ENCODE measurements around the gene PTGDS. TPM values are rescaled to one million over a fixed set of nuclear protein-coding genes. Genes with fewer than 3 reads are reported as not detected.

Gene PTGDS
- total and polyA plus RNA-seq, 4 donors = 304 to 6,990 (median 1,953) TPM

GRCh38 chr9:136956604-136957003 lies 20.7 kb upstream of the PTGDS start:
- H3K9me3 ChIP-seq (ENCODE audit: control insufficient read depth, insufficient read depth, low read length) = no peaks in the 10 kb centered on the region
- 93% methylated on average over 3 of the region's 4 CpGs for WGBS (ENCODE audit: insufficient coverage)
- H3K27me3 ChIP-seq (ENCODE audit: control insufficient read depth, insufficient read depth, low read length) = no peaks in the 10 kb centered on the region
- H3K27ac ChIP-seq (ENCODE audit: low read depth, low read length) = no peak overlapping the region
- H3K36me3 ChIP-seq (ENCODE audit: control insufficient read depth, insufficient read depth, low read length) = no peaks in the 10 kb centered on the region
- H3K4me3 ChIP-seq (ENCODE audit: low read depth, low read length) = no peak overlapping the region
- H3K4me1 ChIP-seq (ENCODE audit: control insufficient read depth, insufficient read depth, low read length) = peaks cover 32% of the 10 kb centered on the region
- no peak for DNase-seq (ENCODE audit: low read depth in 4 of 6, low spot score in 6 of 6)

DNA sequence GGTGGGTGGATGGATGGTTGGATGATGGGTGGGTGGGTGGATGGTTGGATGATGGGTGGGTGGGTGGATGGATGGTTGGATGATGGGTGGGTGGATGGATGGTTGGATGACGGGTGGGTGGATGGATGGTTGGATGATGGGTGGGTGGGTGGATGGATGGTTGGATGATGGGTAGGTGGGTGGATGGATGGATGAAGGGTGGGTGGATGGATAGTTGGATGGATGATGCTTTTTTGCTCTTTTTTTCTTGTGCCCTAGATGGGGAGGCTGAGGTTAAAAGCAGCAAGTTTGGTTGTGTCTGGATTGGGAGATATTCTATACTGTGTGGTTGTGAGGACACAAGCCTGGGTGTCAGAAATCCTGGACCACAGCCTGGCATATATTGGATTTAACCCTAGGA lies 19.8 kb upstream of the PTGDS start:
- Histone ChIP-seq H3K27ac (ENCODE audit: low read depth, low read length) (no peak overlapping the region), H3K36me3 (ENCODE audit: control insufficient read depth, insufficient read depth, low read length) (no peaks in the 10 kb centered on the region), H3K4me3 (ENCODE audit: low read depth, low read length) (no peak overlapping the region), H3K4me1 (ENCODE audit: control insufficient read depth, insufficient read depth, low read length) (peaks cover 24% of the 10 kb centered on the region), H3K27me3 (ENCODE audit: control insufficient read depth, insufficient read depth, low read length) (no peaks in the 10 kb centered on the region), H3K9me3 (ENCODE audit: control insufficient read depth, insufficient read depth, low read length) (no peaks in the 10 kb centered on the region)
- DNase-seq (ENCODE audit: low read depth in 4 of 6, low spot score in 6 of 6) = no peak
- WGBS (ENCODE audit: insufficient coverage) = 92% methylated on average over 1 of the region's 1 CpG

GRCh38 chr9:136957901-136958300 lies 19.4 kb upstream of the PTGDS start:
- 91% methylated on average over 4 of the region's 6 CpGs for WGBS (ENCODE audit: insufficient coverage)
- H3K4me3 ChIP-seq (ENCODE audit: low read depth, low read length) = no peak overlapping the region

DNA sequence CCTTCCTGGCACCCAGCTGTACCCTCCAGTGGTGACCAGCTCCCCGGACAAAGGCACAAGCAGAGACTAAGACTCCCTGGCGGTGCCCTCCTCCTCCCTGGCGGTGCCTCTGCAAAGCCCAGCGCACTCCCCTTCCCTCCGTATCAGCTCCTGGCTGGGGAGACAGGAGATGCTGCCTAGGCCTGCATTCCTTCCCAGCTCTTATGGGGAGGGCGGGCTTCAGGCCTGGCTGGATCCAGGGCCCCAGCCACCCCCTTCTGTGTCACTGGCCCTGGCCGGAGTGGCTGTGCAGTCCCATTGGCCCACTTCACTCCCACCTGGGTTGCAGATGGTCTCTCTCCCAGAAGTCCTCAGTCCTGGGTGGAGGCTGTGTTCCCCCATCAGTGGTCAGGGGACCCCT lies 18.8 kb upstream of the PTGDS start:
- Histone ChIP-seq H3K4me3 (ENCODE audit: low read depth, low read length) (no peak overlapping the region), H3K27ac (ENCODE audit: low read depth, low read length) (peak overlapping the region; percentile 61), H3K36me3 (ENCODE audit: control insufficient read depth, insufficient read depth, low read length) (no peaks in the 10 kb centered on the region), H3K27me3 (ENCODE audit: control insufficient read depth, insufficient read depth, low read length) (no peaks in the 10 kb centered on the region), H3K9me3 (ENCODE audit: control insufficient read depth, insufficient read depth, low read length) (no peaks in the 10 kb centered on the region), H3K4me1 (ENCODE audit: control insufficient read depth, insufficient read depth, low read length) (peaks cover 19% of the 10 kb centered on the region)
- WGBS (ENCODE audit: insufficient coverage) = 85% methylated on average over 7 of the region's 7 CpGs
- DNase-seq (ENCODE audit: low read depth in 4 of 6, low spot score in 6 of 6) = no peak

More at GRCh38 chr9:136957901-136958300, 19.4 kb upstream of the PTGDS start:
- no peaks in the 10 kb centered on the region for H3K9me3 ChIP-seq (ENCODE audit: control insufficient read depth, insufficient read depth, low read length)
- H3K36me3 ChIP-seq (ENCODE audit: control insufficient read depth, insufficient read depth, low read length) = no peaks in the 10 kb centered on the region
- H3K27me3 ChIP-seq (ENCODE audit: control insufficient read depth, insufficient read depth, low read length) = no peaks in the 10 kb centered on the region
- no peak for DNase-seq (ENCODE audit: low read depth in 4 of 6, low spot score in 6 of 6)
- H3K27ac ChIP-seq (ENCODE audit: low read depth, low read length) = no peak overlapping the region
- H3K4me1 ChIP-seq (ENCODE audit: control insufficient read depth, insufficient read depth, low read length) = peaks cover 20% of the 10 kb centered on the region

DNA sequence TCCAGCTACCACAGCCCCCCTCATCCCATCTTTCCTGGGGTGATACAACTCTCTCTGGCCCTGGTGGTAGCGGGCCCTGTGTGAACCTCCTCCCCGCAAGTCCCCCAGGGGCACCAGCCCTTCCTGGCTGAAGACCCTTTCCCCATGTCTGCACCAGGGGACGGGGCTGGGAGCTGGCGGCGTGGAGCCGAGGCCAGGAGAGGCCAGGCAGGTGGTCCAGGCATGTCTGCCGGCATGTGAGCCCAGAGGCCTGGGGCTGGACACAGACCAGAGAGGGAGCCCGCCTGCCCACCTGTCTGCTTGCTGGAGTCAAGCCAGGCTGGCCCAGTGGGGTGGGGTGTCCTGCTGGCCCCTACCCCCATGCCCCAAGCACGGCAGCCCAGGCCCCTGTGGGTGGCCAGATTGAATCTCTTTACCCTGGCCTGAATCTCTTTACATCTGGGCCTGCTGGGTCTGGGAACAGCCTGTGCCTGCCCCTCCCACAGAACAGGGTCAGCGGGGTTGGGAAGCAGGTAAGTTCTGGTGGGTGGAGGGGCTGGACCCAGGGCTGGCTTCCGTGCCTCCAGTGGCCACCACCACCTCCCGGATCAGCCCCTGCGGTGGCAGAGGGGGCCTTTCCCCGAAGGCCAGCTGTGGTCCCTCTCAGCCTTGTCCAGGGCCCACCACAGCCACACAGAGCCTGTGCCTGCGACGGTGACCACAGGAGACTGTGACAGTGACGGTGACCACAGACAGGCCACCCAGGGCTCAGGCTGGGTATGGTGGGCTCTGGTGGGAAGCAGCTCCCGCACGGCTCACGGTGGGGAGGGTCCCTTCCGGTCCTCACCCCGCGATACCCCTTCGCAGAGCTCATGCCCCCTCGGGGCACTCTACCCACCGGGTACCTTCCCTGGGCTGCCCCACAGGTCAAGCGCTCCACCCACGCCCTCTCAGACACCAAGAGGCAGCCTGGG lies 18.1 kb upstream of the PTGDS start:
- no peaks in the 10 kb centered on the region for H3K9me3 ChIP-seq (ENCODE audit: control insufficient read depth, insufficient read depth, low read length)
- H3K27ac ChIP-seq (ENCODE audit: low read depth, low read length) = peak overlapping the region; percentile 61
- peaks cover 21% of the 10 kb centered on the region for H3K4me1 ChIP-seq (ENCODE audit: control insufficient read depth, insufficient read depth, low read length)
- H3K27me3 ChIP-seq (ENCODE audit: control insufficient read depth, insufficient read depth, low read length) = no peaks in the 10 kb centered on the region
- no peak overlapping the region for H3K4me3 ChIP-seq (ENCODE audit: low read depth, low read length)
- H3K36me3 ChIP-seq (ENCODE audit: control insufficient read depth, insufficient read depth, low read length) = no peaks in the 10 kb centered on the region
- WGBS (ENCODE audit: insufficient coverage) = 76% methylated on average over 26 of the region's 28 CpGs
- DNase-seq (ENCODE audit: low read depth in 4 of 6, low spot score in 6 of 6) = no peak

DNA sequence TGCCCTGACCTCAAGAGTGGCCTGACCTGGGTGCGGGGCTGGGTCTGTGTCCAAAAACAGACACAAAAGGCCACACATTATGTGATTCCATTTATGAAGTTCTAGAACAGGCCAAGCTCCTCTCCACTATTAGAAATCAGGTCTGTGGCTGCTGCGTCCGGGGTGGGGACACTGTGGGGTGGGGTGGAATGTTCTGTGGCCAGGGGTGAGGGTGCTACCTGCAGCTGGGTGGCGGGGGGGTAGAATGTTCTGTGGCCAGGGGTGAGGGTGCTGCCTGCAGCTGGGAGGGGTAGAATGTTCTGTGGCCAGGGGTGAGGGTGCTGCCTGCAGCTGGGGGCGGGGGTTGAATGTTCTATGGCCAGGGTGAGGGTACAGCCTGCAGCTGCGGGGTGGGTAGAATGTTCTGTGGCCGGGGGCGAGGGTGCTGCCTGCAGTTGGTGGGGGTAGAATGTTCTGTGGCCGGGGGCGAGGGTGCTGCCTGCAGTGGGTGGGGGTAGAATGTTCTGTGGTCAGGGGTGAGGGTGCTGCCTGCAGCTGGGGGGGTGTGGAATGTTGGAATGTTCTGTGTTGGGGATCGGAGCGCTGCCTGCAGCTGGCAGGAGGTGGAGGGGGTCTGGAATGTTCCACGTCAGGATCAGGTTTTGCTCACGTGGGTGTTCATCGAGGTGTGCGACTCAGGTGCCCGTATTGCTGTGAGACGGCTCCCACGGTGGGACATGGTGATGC lies 16.9 kb upstream of the PTGDS start:
- 87% methylated on average over 15 of the region's 19 CpGs for WGBS (ENCODE audit: insufficient coverage)
- Histone ChIP-seq H3K4me3 (ENCODE audit: low read depth, low read length) (no peak overlapping the region), H3K36me3 (ENCODE audit: control insufficient read depth, insufficient read depth, low read length) (no peaks in the 10 kb centered on the region), H3K27ac (ENCODE audit: low read depth, low read length) (peak overlapping the region; percentile 61), H3K27me3 (ENCODE audit: control insufficient read depth, insufficient read depth, low read length) (no peaks in the 10 kb centered on the region), H3K9me3 (ENCODE audit: control insufficient read depth, insufficient read depth, low read length) (no peaks in the 10 kb centered on the region), H3K4me1 (ENCODE audit: control insufficient read depth, insufficient read depth, low read length) (peaks cover 24% of the 10 kb centered on the region)
- no peak for DNase-seq (ENCODE audit: low read depth in 4 of 6, low spot score in 6 of 6)

DNA sequence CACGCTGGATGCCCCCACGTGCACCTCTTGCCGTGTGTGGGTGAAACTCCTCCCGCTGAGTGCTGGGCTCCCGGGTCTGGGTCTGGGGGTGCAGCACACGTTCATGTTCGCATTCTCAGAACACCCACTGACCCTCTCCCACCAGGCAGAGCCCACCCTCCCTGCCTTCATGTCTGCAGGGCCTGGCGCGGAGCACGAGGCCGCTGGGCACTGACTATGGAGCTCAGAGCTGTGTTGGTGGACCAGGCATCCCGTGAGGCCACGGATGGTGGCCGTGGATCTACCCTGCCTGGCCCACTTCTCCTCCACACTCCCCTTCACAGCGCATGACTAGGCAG lies 16.4 kb upstream of the PTGDS start:
- no peak for DNase-seq (ENCODE audit: low read depth in 4 of 6, low spot score in 6 of 6)
- H3K4me3 ChIP-seq (ENCODE audit: low read depth, low read length) = no peak overlapping the region
- no peaks in the 10 kb centered on the region for H3K27me3 ChIP-seq (ENCODE audit: control insufficient read depth, insufficient read depth, low read length)
- peak overlapping the region; percentile 15 for H3K27ac ChIP-seq (ENCODE audit: low read depth, low read length)
- no peaks in the 10 kb centered on the region for H3K36me3 ChIP-seq (ENCODE audit: control insufficient read depth, insufficient read depth, low read length)
- WGBS (ENCODE audit: insufficient coverage) = 81% methylated on average over 15 of the region's 15 CpGs
- H3K9me3 ChIP-seq (ENCODE audit: control insufficient read depth, insufficient read depth, low read length) = no peaks in the 10 kb centered on the region
- H3K4me1 ChIP-seq (ENCODE audit: control insufficient read depth, insufficient read depth, low read length) = peaks cover 27% of the 10 kb centered on the region

- Histone ChIP-seq H3K27ac (ENCODE audit: low read depth, low read length) (peak overlapping the region; percentile 40), H3K4me1 (ENCODE audit: control insufficient read depth, insufficient read depth, low read length) (peaks cover 32% of the 10 kb centered on the region), H3K4me3 (ENCODE audit: low read depth, low read length) (no peak overlapping the region), H3K9me3 (ENCODE audit: control insufficient read depth, insufficient read depth, low read length) (no peaks in the 10 kb centered on the region), H3K27me3 (ENCODE audit: control insufficient read depth, insufficient read depth, low read length) (no peaks in the 10 kb centered on the region), H3K36me3 (ENCODE audit: control insufficient read depth, insufficient read depth, low read length) (no peaks in the 10 kb centered on the region)
- WGBS (ENCODE audit: insufficient coverage) = 63% methylated on average over 16 of the region's 23 CpGs
- peak in 1 of 6 donors; percentile 66 for DNase-seq (ENCODE audit: low read depth in 4 of 6, low spot score in 6 of 6)
Measured at GRCh38 chr9:136961279-136962065, 15.8 kb upstream of the PTGDS start.

DNA sequence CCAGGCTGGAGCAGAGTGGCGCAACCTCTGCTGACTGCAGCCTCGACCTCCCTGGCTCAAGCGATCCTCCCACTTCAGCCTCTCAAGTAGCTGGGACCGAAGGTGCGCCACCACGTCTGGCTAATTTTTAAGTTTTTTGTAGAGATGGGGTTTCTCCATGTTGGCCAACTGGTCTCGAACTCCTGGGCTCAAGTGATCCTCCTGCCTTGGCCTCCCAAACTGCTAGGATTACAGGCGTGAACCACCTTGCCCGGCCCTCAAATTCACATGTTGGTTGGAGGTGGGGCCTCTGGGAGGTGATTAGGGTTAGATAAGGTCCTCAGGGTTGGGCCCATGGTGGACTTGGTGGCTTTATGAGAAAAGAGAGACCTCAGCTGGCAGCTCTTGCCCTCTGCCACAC lies 15.1 kb upstream of the PTGDS start:
- Histone ChIP-seq H3K27ac (ENCODE audit: low read depth, low read length) (no peak overlapping the region), H3K9me3 (ENCODE audit: control insufficient read depth, insufficient read depth, low read length) (no peaks in the 10 kb centered on the region), H3K4me1 (ENCODE audit: control insufficient read depth, insufficient read depth, low read length) (peaks cover 33% of the 10 kb centered on the region), H3K4me3 (ENCODE audit: low read depth, low read length) (no peak overlapping the region), H3K36me3 (ENCODE audit: control insufficient read depth, insufficient read depth, low read length) (no peaks in the 10 kb centered on the region), H3K27me3 (ENCODE audit: control insufficient read depth, insufficient read depth, low read length) (no peaks in the 10 kb centered on the region)
- DNase-seq (ENCODE audit: low read depth in 4 of 6, low spot score in 6 of 6) = no peak
- WGBS (ENCODE audit: insufficient coverage) = 97% methylated on average over 6 of the region's 9 CpGs

Data from spinal cord (tissue), 10 donors.